Colonic mucosa (tissue), 4 donors: ENCODE results near the gene MSI2. TPM values are rescaled to one million over a fixed set of nuclear protein-coding genes. Genes with fewer than 3 reads are reported as not detected.

Experiments used
- DNase-seq: peaks from one replicate; pipeline ENCODE4 v3.0.0-alpha.2; 2020
- H3K27ac ChIP-seq: fragments of 200-600 bp; one replicate; pipeline ENCODE4 v1.8.0; 2021
- H3K27me3 ChIP-seq: fragments of 200-600 bp; one replicate; pipeline ENCODE4 v1.8.0; 2021
- H3K36me3 ChIP-seq: fragments of 200-600 bp; one replicate; pipeline ENCODE4 v1.8.0; 2021
- H3K4me1 ChIP-seq: fragments of 200-600 bp; one replicate; pipeline ENCODE4 v1.8.0; 2021; ENCODE audit warnings: mild to moderate bottlenecking
- H3K4me3 ChIP-seq: fragments of 200-600 bp; one replicate; pipeline ENCODE4 v1.8.0; 2021
- H3K9ac ChIP-seq, 2 donors: one replicate each; pipeline ENCODE4 v1.7.0; 2013; ENCODE audit warnings: control low read depth in 2 of 2, low read depth in 2 of 2, low read length in 2 of 2
- H3K9me3 ChIP-seq: fragments of 200-600 bp; one replicate; pipeline ENCODE4 v1.8.0; 2021
- CTCF ChIP-seq: fragments of 200-600 bp; IDR thresholded peaks from one replicate; pipeline ENCODE4 v1.8.0; 2022; ENCODE audit warnings: antibody characterized with exemption, mild to moderate bottlenecking
- intact Hi-C: fragments of 100-400 bp; cut with DNase I; formaldehyde crosslinking; loops from one replicate; pipeline ENCODE4 v1.14.1; 2022
- total RNA-seq, 2 donors: library from RNA; stranded (reverse); fragmentation: NEBNext Ultra II Directional in 1 of 2; extraction: Animal tissue kit (Norgen Biotek cat#: 25700) in 1 of 2; gene quantifications; one replicate each; pipeline ENCODE4 v1.2.1, GENCODE V29; 2021
- donor health status: healthy.
- donor health status: DM: no; HTN: no; CAD: no.
- donor health status: DM: no; HTN: no; CAD: no.

MSI2 gene
- total RNA-seq, 2 donors from 2014 or later = 61.6 to 75.4 TPM

- no peak for TF ChIP-seq CTCF
- H3K9ac ChIP-seq = no peak overlapping the region
- no peak overlapping the region for H3K27ac ChIP-seq
- DNase-seq = no peak
- intact Hi-C loops = loop anchor here (10.0 kb wide), 1 partner anchor 145 kb away; the partner anchor contains the start of gene CCDC182
- H3K4me1 ChIP-seq = peaks cover 15% of the 10 kb centered on the region
- H3K4me3 ChIP-seq = no peak overlapping the region
- no peaks in the 10 kb centered on the region for H3K9me3 ChIP-seq
- no peaks in the 10 kb centered on the region for H3K27me3 ChIP-seq
- H3K36me3 ChIP-seq = no peaks in the 10 kb centered on the region
Observed at GRCh38 chr17:57600074-57600473, 343.8 kb downstream of the MSI2 start.

- Histone ChIP-seq H3K27ac (no peak overlapping the region), H3K27me3 (no peaks in the 10 kb centered on the region), H3K36me3 (no peaks in the 10 kb centered on the region), H3K9ac (no peak overlapping the region), H3K4me1 (peaks cover 25% of the 10 kb centered on the region), H3K9me3 (no peaks in the 10 kb centered on the region), H3K4me3 (no peak overlapping the region)
- intact Hi-C loops = loop anchor here (10.0 kb wide), 1 partner anchor 144 kb away; the partner anchor contains the start of gene CCDC182
- no peak for DNase-seq
- TF ChIP-seq CTCF = no peak
Observed at GRCh38 chr17:57601143-57601735, 344.9 kb downstream of the MSI2 start.

- Histone ChIP-seq H3K27ac (no peak overlapping the region), H3K4me1 (peaks cover 29% of the 10 kb centered on the region), H3K27me3 (no peaks in the 10 kb centered on the region), H3K36me3 (no peaks in the 10 kb centered on the region), H3K9me3 (no peaks in the 10 kb centered on the region), H3K4me3 (no peak overlapping the region), H3K9ac (no peak overlapping the region)
- no peak for TF ChIP-seq CTCF
- no peak for DNase-seq
- intact Hi-C loops = loop anchor here (10.0 kb wide), 1 partner anchor 142 kb away; the partner anchor contains the start of gene CCDC182
Observed at GRCh38 chr17:57602896-57603295, 346.6 kb downstream of the MSI2 start.

- no peaks in the 10 kb centered on the region for H3K27me3 ChIP-seq
- no peaks in the 10 kb centered on the region for H3K9me3 ChIP-seq
- no peak overlapping the region for H3K4me3 ChIP-seq
- no peak for TF ChIP-seq CTCF
- intact Hi-C loops = loop anchor here (10.0 kb wide), 1 partner anchor 141 kb away; the partner anchor contains the start of gene CCDC182
- DNase-seq = peak; percentile 43
- no peak overlapping the region for H3K9ac ChIP-seq
- peaks cover 29% of the 10 kb centered on the region for H3K4me1 ChIP-seq
- H3K27ac ChIP-seq = no peak overlapping the region
- H3K36me3 ChIP-seq = no peaks in the 10 kb centered on the region
Observed at GRCh38 chr17:57603546-57603945, 347.2 kb downstream of the MSI2 start.

GRCh38 chr17:57603978-57604377 is 347.7 kb downstream of the MSI2 start:
- H3K4me1 ChIP-seq = peaks cover 29% of the 10 kb centered on the region
- DNase-seq = no peak
- intact Hi-C loops = loop anchor here (10.0 kb wide), 1 partner anchor 141 kb away; the partner anchor contains the start of gene CCDC182

More at GRCh38 chr17:57603978-57604377, 347.7 kb downstream of the MSI2 start:
- Histone ChIP-seq H3K9ac (no peak overlapping the region), H3K27me3 (no peaks in the 10 kb centered on the region), H3K27ac (no peak overlapping the region), H3K36me3 (no peaks in the 10 kb centered on the region), H3K4me3 (no peak overlapping the region), H3K9me3 (no peaks in the 10 kb centered on the region)
- TF ChIP-seq CTCF = no peak
